Prostate gland (tissue), 2 donors: ENCODE results near the gene CLEC4A. TPM values are rescaled to one million over a fixed set of nuclear protein-coding genes. Genes with fewer than 3 reads are reported as not detected.
"Not testable (repeated sequence)": the region's sequence is repeated elsewhere in the genome, so short reads cannot be mapped to it uniquely, and the experiment has no call there.

Experiments
- DNase-seq: peaks from one replicate; pipeline ENCODE4 v3.0.0-alpha.2; 2019; ENCODE audit warnings: low spot score
- H3K27ac ChIP-seq, 2 donors: fragments of 200-600 bp; sonication (generic); 2 replicates each; pipeline ENCODE4 v1.5.1; 2017 to 2019
- H3K27me3 ChIP-seq: fragments of 200-600 bp; sonication (generic); replicated peaks from 2 replicates; pipeline ENCODE4 v1.5.1; 2019; ENCODE audit not compliant: insufficient read depth
- H3K36me3 ChIP-seq, 2 donors: fragments of 200-600 bp; sonication (generic); 1 replicate in 1 of 2; 2 replicates in 1 of 2; pipeline versions ENCODE4 v1.5.1 to v1.8.1; 2017 to 2019
- H3K4me1 ChIP-seq: fragments of 200-600 bp; sonication (generic); replicated peaks from 2 replicates; pipeline ENCODE4 v1.5.1; 2019
- H3K4me3 ChIP-seq, 2 donors: fragments of 200-600 bp; sonication (generic); 2 replicates each; pipeline ENCODE4 v1.5.1; 2017 to 2019
- H3K9me3 ChIP-seq: fragments of 200-600 bp; sonication (generic); 2 replicates; pipeline ENCODE4 v1.5.1; 2017
- CTCF ChIP-seq, 4 experiments: fragments of 200-600 bp in 2 of 4; fragments of 450-650 bp in 2 of 4; sonication (generic) in 2 of 4; IDR thresholded peaks; 1 replicate in 3 of 4; 2 replicates in 1 of 4; pipeline ENCODE4 v1.5.1; 2016 to 2019; ENCODE audit warnings: antibody characterized with exemption in 4 of 4, mild to moderate bottlenecking in 2 of 4, moderate library complexity in 2 of 4
- POLR2A ChIP-seq: fragments of 450-650 bp; IDR thresholded peaks from one replicate; pipeline ENCODE4 v1.6.1; 2016; ENCODE audit warnings: antibody characterized with exemption, mild to moderate bottlenecking
- POLR2AphosphoS5 ChIP-seq: sonication (generic); formaldehyde crosslinking; IDR thresholded peaks from one replicate; pipeline ENCODE4 v1.6.1; 2017; ENCODE audit warnings: antibody characterized with exemption
- WGBS: methylation state at CpG from one replicate; pipeline ENCODE4 v1.1.5; 2018; 5-methylcytosine and 5-hydroxymethylcytosine counted together
- intact Hi-C: fragments of 100-400 bp; cut with DNase I; formaldehyde crosslinking; loops from one replicate; pipeline ENCODE4 v1.14.2; 2022
- total RNA-seq, 2 donors: library from RNA; depleted of rRNA; stranded (reverse); fragments of >200 nt; gene quantifications; one replicate each; pipeline ENCODE4 v1.1.0, GENCODE V29; 2016

Gene CLEC4A
- total RNA-seq, 2 donors from 2014 or later, result 1.1 TPM; not detected in 1

- intact Hi-C loops, result no loop called here
- H3K27ac ChIP-seq, result no peak overlapping the region
- no peaks in the 10 kb centered on the region for H3K27me3 ChIP-seq
- no peaks in the 10 kb centered on the region for H3K9me3 ChIP-seq
- H3K4me1 ChIP-seq, result peaks cover 10% of the 10 kb centered on the region
- WGBS, result 81% methylated on average over 3 of the region's 3 CpGs
- peaks cover 0 to 9% of the 10 kb centered on the region in 2 donors for H3K36me3 ChIP-seq
- H3K4me3 ChIP-seq, result no peak overlapping the region
- DNase-seq, result no peak
- TF ChIP-seq POLR2AphosphoS5, result no peak
- TF ChIP-seq POLR2A, result no peak
Observed at GRCh38 chr12:8088574-8088973, 34.8 kb upstream of the CLEC4A start.

- H3K27me3 ChIP-seq, H3K4me3 ChIP-seq, DNase-seq, H3K9me3 ChIP-seq, H3K4me1 ChIP-seq, intact Hi-C loops, H3K36me3 ChIP-seq, H3K27ac ChIP-seq: not testable (repeated sequence)
- WGBS, result 87% methylated on average over 11 of the region's 11 CpGs
Observed at GRCh38 chr12:8089277-8089676, 34.1 kb upstream of the CLEC4A start.

GRCh38 chr12:8089716-8090115, 33.7 kb upstream of the CLEC4A start:
- Histone ChIP-seq H3K27ac (no peak overlapping the region), H3K9me3 (no peaks in the 10 kb centered on the region), H3K36me3 (peaks cover 5 to 9% of the 10 kb centered on the region in 2 donors), H3K4me1 (peaks cover 5% of the 10 kb centered on the region), H3K27me3 (no peaks in the 10 kb centered on the region), H3K4me3 (no peak overlapping the region)
- TF ChIP-seq CTCF (IDR thresholded peaks at IDR 0.05) (no peak), POLR2A (no peak), POLR2AphosphoS5 (no peak)
- intact Hi-C loops, result no loop called here
- 90% methylated on average over 5 of the region's 5 CpGs for WGBS
- DNase-seq, result no peak

- WGBS, result 93% methylated on average over 3 of the region's 3 CpGs
- no peak overlapping the region for H3K27ac ChIP-seq
- no peaks in the 10 kb centered on the region for H3K9me3 ChIP-seq
- intact Hi-C loops, result no loop called here
- H3K27me3 ChIP-seq, result no peaks in the 10 kb centered on the region
- no peak for DNase-seq
- H3K4me3 ChIP-seq, result no peak overlapping the region
- TF ChIP-seq POLR2AphosphoS5, result no peak
- H3K4me1 ChIP-seq, result no peaks in the 10 kb centered on the region
- peaks cover 6 to 15% of the 10 kb centered on the region in 2 donors for H3K36me3 ChIP-seq
Observed at GRCh38 chr12:8093291-8093690, 30.1 kb upstream of the CLEC4A start.

- H3K9me3 ChIP-seq, result no peaks in the 10 kb centered on the region
- intact Hi-C loops, result no loop called here
- H3K4me1 ChIP-seq, result no peaks in the 10 kb centered on the region
- peaks cover 6 to 15% of the 10 kb centered on the region in 2 donors for H3K36me3 ChIP-seq
- no peak for DNase-seq
- no peak overlapping the region for H3K4me3 ChIP-seq
- H3K27ac ChIP-seq, result no peak overlapping the region
- H3K27me3 ChIP-seq, result no peaks in the 10 kb centered on the region
- 89% methylated on average over 2 of the region's 2 CpGs for WGBS
- TF ChIP-seq POLR2A (no peak), CTCF (IDR thresholded peaks at IDR 0.05) (no peak), POLR2AphosphoS5 (no peak)
Observed at GRCh38 chr12:8096281-8096915, 27.0 kb upstream of the CLEC4A start.

- intact Hi-C loops, result no loop called here
- no peaks in the 10 kb centered on the region for H3K27me3 ChIP-seq
- no peak for DNase-seq
- no peak overlapping the region for H3K4me3 ChIP-seq
- H3K4me1 ChIP-seq, result no peaks in the 10 kb centered on the region
- H3K9me3 ChIP-seq, result no peaks in the 10 kb centered on the region
- H3K27ac ChIP-seq, result no peak overlapping the region
- H3K36me3 ChIP-seq, result peaks cover 6% of the 10 kb centered on the region in 2 donors
- TF ChIP-seq CTCF (IDR thresholded peaks at IDR 0.05) (no peak), POLR2AphosphoS5 (no peak), POLR2A (no peak)
- WGBS, result 97% methylated on average over 3 of the region's 3 CpGs
Observed at GRCh38 chr12:8099235-8099634, 24.2 kb upstream of the CLEC4A start.
